GM12878 (cell line): ENCODE measurements around the gene C12orf43. TPM values are rescaled to one million over a fixed set of nuclear protein-coding genes. Genes with fewer than 3 reads are reported as not detected.

Experiments
- CEBPZ ChIP-seq: fragments of 150-350 bp; IDR thresholded peaks from 2 replicates; pipeline ENCODE4 v1.6.1; 2016; ENCODE audit warnings: low read depth, low read length
- CHD4 ChIP-seq: fragments of 200-600 bp; sonication (generic); IDR thresholded peaks from 2 replicates; pipeline ENCODE4 v1.6.1; 2016; ENCODE audit warnings: mild to moderate bottlenecking
- EED ChIP-seq: sonication (generic); IDR thresholded peaks from 2 replicates; pipeline ENCODE4 v1.6.1; 2016; ENCODE audit warnings: antibody characterized with exemption, low read depth
- HDGF ChIP-seq: fragments of 450-650 bp; IDR thresholded peaks from 2 replicates; pipeline ENCODE4 v1.6.1; 2016; ENCODE audit warnings: antibody characterized with exemption
- POU2F2 ChIP-seq: IDR thresholded peaks from 3 replicates; pipeline ENCODE4 v1.6.1; 2011; ENCODE audit warnings: low read depth, mild to moderate bottlenecking, low read length, borderline replicate concordance
- RAD51 ChIP-seq: fragments of 450-650 bp; IDR thresholded peaks from 2 replicates; pipeline ENCODE4 v1.6.1; 2016; ENCODE audit warnings: moderate library complexity, mild to moderate bottlenecking, inconsistent platforms
- SRF ChIP-seq, 2 experiments: IDR thresholded peaks; 2 replicates each; pipeline ENCODE4 v1.6.1; 2011; ENCODE audit warnings: low read depth in 2 of 2, low read length in 2 of 2, mild to moderate bottlenecking in 1 of 2, moderate library complexity in 1 of 2
- ZBTB4 ChIP-seq: fragments of 450-650 bp; formaldehyde crosslinking; IDR thresholded peaks from 2 replicates; pipeline ENCODE4 v1.4.0; 2022; ENCODE audit warnings: mild to moderate bottlenecking, moderate library complexity
- ZZZ3 ChIP-seq: IDR thresholded peaks from 2 replicates; pipeline ENCODE4 v1.6.1; 2011; ENCODE audit warnings: low read depth; ENCODE audit not compliant: control insufficient read depth, insufficient read length
- polyA plus RNA-seq, 11 experiments: library from polyadenylated mRNA; depleted of rRNA in 4 of 11; unstranded in 6 of 11; stranded (reverse) in 5 of 11; fragments of >200 nt; fragmentation: Nextera tagmentation in 4 of 11; fragmentation: Illumina TruSeq in 1 of 11; extraction: Ambion mirVana in 4 of 11; extraction: Trizol in 1 of 11; gene quantifications; 1 replicate in 1 of 11; 2 replicates in 10 of 11; pipeline versions ENCODE4 v1.2.1 to v1.2.3, GENCODE V29; 2011 to 2016; ENCODE audit warnings: inconsistent platforms in 2 of 11, missing spikeins in 2 of 11, low read depth in 1 of 11
- total RNA-seq, 4 experiments: library from RNA; depleted of rRNA in 3 of 4; stranded (reverse); fragments of >200 nt in 3 of 4; fragmentation: Illumina TruSeq in 1 of 4; extraction: Trizol in 1 of 4; gene quantifications; 2 replicates each; pipeline versions ENCODE4 v1.2.1 to v1.2.3, GENCODE V29; 2013 to 2021

Gene C12orf43
- total and polyA plus RNA-seq, 10 of the 15 experiments (the other 5 are each of a cell fraction or from before 2014, with no cell fraction given): 7.5 to 30.8 (median 21.3) TPM

- TF ChIP-seq ZBTB4 (no peak), HDGF (no peak), RAD51 (no peak), POU2F2 (no peak), CEBPZ (no peak), CHD4 (no peak), SRF (IDR thresholded peaks at IDR 0.05; ENCODE audit: low read depth in 2 of 2, low read length in 2 of 2) (no peak), ZZZ3 (no peak), EED (no peak)
Measured at GRCh38 chr12:121064116-121064515, 47.8 kb upstream of the C12orf43 start (continued).
